Fibroblast of lung (primary cell): ENCODE data around the gene FAH. TPM values are rescaled to one million over a fixed set of nuclear protein-coding genes. Genes with fewer than 3 reads are reported as not detected.

Source experiments
- DNase-seq, 2 donors: peaks; one replicate each; pipeline versions ENCODE4 v3.0.0 to v3.0.0-alpha.2; 2010; ENCODE audit warnings: low read depth in 2 of 2
- H2AFZ ChIP-seq: 2 replicates; pipeline ENCODE4 v1.5.1; 2012; ENCODE audit warnings: low read length, control low read depth, inconsistent platforms
- H3K27ac ChIP-seq: 2 replicates; pipeline ENCODE4 v1.5.1; 2011; ENCODE audit warnings: low read length, control low read depth; ENCODE audit not compliant: insufficient read depth
- H3K27me3 ChIP-seq: 2 replicates; pipeline ENCODE4 v1.5.1; 2011; ENCODE audit warnings: mild to moderate bottlenecking, low read length; ENCODE audit not compliant: control insufficient read depth, insufficient read depth
- H3K36me3 ChIP-seq: 2 replicates; pipeline ENCODE4 v1.5.1; 2011; ENCODE audit warnings: low read length; ENCODE audit not compliant: control insufficient read depth, insufficient read depth
- H3K4me1 ChIP-seq: 2 replicates; pipeline ENCODE4 v1.5.1; 2011; ENCODE audit warnings: low read length; ENCODE audit not compliant: control insufficient read depth, insufficient read depth; ENCODE audit errors: extremely low read depth
- H3K4me2 ChIP-seq: 2 replicates; pipeline ENCODE4 v1.5.1; 2011; ENCODE audit warnings: low read length, control low read depth; ENCODE audit not compliant: insufficient read depth; ENCODE audit errors: extremely low read depth
- H3K4me3 ChIP-seq, 4 experiments: fragments of 200-600 bp in 1 of 4; sonication (generic) in 1 of 4; replicated peaks in 1 of 4; 2 replicates each; pipeline ENCODE4 v1.5.1; 2011 to 2016; ENCODE audit warnings: low read length in 4 of 4, low read depth in 3 of 4, mild to moderate bottlenecking in 3 of 4, control low read depth in 2 of 4, inconsistent platforms in 1 of 4, mixed read lengths in 1 of 4; ENCODE audit not compliant: insufficient read depth in 1 of 4; ENCODE audit errors: control extremely low read depth in 1 of 4
- H3K79me2 ChIP-seq: 2 replicates; pipeline ENCODE4 v1.5.1; 2012; ENCODE audit warnings: mild to moderate bottlenecking, low read length, inconsistent platforms; ENCODE audit not compliant: control insufficient read depth, insufficient read depth
- H3K9ac ChIP-seq: 2 replicates; pipeline ENCODE4 v1.5.1; 2011; ENCODE audit warnings: mild to moderate bottlenecking, low read length, control low read depth; ENCODE audit not compliant: insufficient read depth
- H3K9me3 ChIP-seq: 2 replicates; pipeline ENCODE4 v1.5.1; 2012; ENCODE audit warnings: low read depth, low read length; ENCODE audit not compliant: control insufficient read depth, insufficient read depth
- H4K20me1 ChIP-seq: 2 replicates; pipeline ENCODE4 v1.5.1; 2011; ENCODE audit warnings: low read length; ENCODE audit not compliant: control insufficient read depth, insufficient read depth; ENCODE audit errors: extremely low read depth
- EZH2 ChIP-seq: IDR thresholded peaks from 2 replicates; pipeline ENCODE4 v1.5.1; 2012; ENCODE audit warnings: low read length, control low read depth, mild to moderate bottlenecking; ENCODE audit errors: missing control alignments
- polyA plus RNA-seq, 2 donors: library from polyadenylated mRNA; depleted of rRNA in 1 of 2; stranded (reverse) in 1 of 2; unstranded in 1 of 2; fragments of >200 nt; gene quantifications; 2 replicates each; pipeline ENCODE4 v1.2.1, GENCODE V29; 2011 to 2012; ENCODE audit warnings: missing spikeins in 1 of 2
- total RNA-seq: library from RNA; depleted of rRNA; stranded (reverse); fragments of >200 nt; gene quantifications from 2 replicates; pipeline ENCODE4 v1.2.1, GENCODE V29; 2014
- TF ChIP-seq, protein P1 (sequence below), 2 donors: IDR thresholded peaks in 1 of 2; conservative IDR thresholded peaks in 1 of 2; 1 replicate in 1 of 2; 2 replicates in 1 of 2; pipeline ENCODE4 v1.5.1; 2011 to 2012; ENCODE audit warnings: low read length in 2 of 2, control low read depth in 1 of 2, inconsistent platforms in 1 of 2, low read depth in 1 of 2, mild to moderate bottlenecking in 1 of 2

The FAH gene
- total and polyA plus RNA-seq, 2 donors (not counting 1 experiment from before 2014, with no cell fraction given): 24.4 to 58.6 TPM

DNA sequence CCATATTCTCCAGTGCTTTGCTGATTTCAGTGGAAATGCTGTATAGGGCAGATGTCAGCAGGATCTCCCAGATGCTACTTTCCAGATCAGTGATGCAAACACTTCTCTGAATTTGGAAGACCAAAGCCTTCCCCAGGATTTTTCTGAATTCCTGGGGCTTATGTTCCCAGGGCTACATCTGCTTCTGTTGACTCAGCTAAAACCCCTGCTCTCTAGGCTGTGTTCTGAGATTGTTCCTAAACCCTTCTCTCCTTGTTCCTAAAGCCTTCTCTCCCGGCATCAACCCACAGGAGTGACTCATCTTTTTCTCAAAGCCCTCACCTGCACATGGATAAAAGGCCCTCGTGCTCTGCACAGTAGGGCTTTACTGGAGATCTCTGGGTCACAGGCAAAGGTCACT lies 35.5 kb downstream of the FAH start:
- Histone ChIP-seq H3K79me2 (no peaks in the 10 kb centered on the region), H3K27ac (no peak overlapping the region), H3K9me3 (no peaks in the 10 kb centered on the region), H3K36me3 (peaks cover 4% of the 10 kb centered on the region), H3K4me3 (no peak overlapping the region), H3K27me3 (no peaks in the 10 kb centered on the region), H3K4me2 (no peak overlapping the region), H3K9ac (no peak overlapping the region), H4K20me1 (no peaks in the 10 kb centered on the region), H2AFZ (no peak overlapping the region), H3K4me1 (no peaks in the 10 kb centered on the region)
- no peak for TF ChIP-seq EZH2
- TF ChIP-seq, protein P1, sequence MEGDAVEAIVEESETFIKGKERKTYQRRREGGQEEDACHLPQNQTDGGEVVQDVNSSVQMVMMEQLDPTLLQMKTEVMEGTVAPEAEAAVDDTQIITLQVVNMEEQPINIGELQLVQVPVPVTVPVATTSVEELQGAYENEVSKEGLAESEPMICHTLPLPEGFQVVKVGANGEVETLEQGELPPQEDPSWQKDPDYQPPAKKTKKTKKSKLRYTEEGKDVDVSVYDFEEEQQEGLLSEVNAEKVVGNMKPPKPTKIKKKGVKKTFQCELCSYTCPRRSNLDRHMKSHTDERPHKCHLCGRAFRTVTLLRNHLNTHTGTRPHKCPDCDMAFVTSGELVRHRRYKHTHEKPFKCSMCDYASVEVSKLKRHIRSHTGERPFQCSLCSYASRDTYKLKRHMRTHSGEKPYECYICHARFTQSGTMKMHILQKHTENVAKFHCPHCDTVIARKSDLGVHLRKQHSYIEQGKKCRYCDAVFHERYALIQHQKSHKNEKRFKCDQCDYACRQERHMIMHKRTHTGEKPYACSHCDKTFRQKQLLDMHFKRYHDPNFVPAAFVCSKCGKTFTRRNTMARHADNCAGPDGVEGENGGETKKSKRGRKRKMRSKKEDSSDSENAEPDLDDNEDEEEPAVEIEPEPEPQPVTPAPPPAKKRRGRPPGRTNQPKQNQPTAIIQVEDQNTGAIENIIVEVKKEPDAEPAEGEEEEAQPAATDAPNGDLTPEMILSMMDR (conservative IDR thresholded peaks at IDR 0.05 in 1 of 2, IDR thresholded peaks at IDR 0.05 in 1 of 2; ENCODE audit: low read depth in 1 of 2, low read length in 2 of 2): no peak
- no peak for DNase-seq

DNA sequence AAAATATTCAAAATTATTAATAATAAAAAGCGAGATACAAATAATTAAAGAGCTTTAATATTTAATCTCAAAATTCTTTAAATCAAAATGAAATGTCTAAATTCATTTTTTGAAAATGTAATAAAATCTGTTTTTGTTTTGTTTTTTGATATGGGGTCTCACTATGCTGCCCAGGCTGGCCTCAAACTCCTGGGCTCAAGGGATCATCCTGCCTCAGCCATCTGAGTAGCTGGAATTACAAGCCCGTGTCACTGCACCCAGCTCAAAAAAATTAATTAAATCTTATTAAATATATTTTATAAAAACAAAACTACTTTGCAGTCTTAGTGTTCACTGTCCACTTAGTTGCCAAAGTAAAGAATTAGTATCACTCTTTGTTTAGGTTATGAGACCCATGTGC lies 38.4 kb downstream of the FAH start:
- H3K36me3 ChIP-seq: peaks cover under 1% of the 10 kb centered on the region

DNA sequence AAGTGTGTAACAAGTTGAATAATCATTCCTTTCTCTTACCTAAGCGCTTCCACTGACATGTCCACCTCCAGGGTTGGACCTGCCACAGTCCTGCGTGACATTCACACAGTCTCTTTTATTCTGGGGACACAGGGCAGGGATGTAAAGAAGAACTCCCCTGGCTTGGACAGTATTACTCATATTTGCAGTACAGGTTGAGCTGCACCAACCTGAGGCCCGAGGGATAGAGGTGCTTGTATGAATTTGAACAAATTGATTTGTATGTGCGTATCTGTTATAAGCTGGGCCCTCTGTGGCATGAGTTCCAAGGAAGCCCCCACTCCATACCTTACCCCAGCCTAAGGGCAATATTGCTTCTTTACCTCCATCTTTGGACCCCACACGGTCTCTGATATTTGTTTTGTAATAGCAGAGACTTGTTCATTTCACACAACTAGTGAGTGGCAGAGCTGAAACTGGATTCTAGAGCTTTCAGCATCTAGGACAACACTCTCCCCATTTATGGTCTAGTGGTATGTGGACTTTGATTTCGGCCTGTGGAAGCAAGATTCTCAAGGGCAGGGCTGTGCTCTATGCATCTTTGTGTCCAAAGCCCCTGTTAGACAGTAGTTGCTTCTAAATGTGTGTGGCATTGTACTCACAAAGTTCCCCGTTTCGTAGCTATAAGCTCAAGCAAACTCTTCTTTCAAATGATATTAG lies 39.2 kb downstream of the FAH start:
- no peak for DNase-seq
- no peak overlapping the region for H2AFZ ChIP-seq
- H3K4me1 ChIP-seq: no peaks in the 10 kb centered on the region
- TF ChIP-seq, protein P1 (conservative IDR thresholded peaks at IDR 0.05 in 1 of 2, IDR thresholded peaks at IDR 0.05 in 1 of 2; ENCODE audit: low read depth in 1 of 2, low read length in 2 of 2): no peak
- no peak for TF ChIP-seq EZH2
- H3K4me2 ChIP-seq: no peak overlapping the region
- no peak overlapping the region for H3K4me3 ChIP-seq
- H3K79me2 ChIP-seq: no peaks in the 10 kb centered on the region
- H3K9me3 ChIP-seq: no peaks in the 10 kb centered on the region
- H3K36me3 ChIP-seq: no peaks in the 10 kb centered on the region
- no peak overlapping the region for H3K9ac ChIP-seq
- H3K27ac ChIP-seq: no peak overlapping the region
- H4K20me1 ChIP-seq: no peaks in the 10 kb centered on the region
- H3K27me3 ChIP-seq: no peaks in the 10 kb centered on the region

More for the DNA sequence above, 38.4 kb downstream of the FAH start:
- Histone ChIP-seq H2AFZ (no peak overlapping the region), H3K27ac (no peak overlapping the region), H3K4me3 (no peak overlapping the region), H3K9me3 (no peaks in the 10 kb centered on the region), H4K20me1 (no peaks in the 10 kb centered on the region), H3K9ac (no peak overlapping the region), H3K79me2 (no peaks in the 10 kb centered on the region), H3K4me1 (no peaks in the 10 kb centered on the region), H3K4me2 (no peak overlapping the region), H3K27me3 (no peaks in the 10 kb centered on the region)
- TF ChIP-seq EZH2: no peak
- TF ChIP-seq, protein P1 (conservative IDR thresholded peaks at IDR 0.05 in 1 of 2, IDR thresholded peaks at IDR 0.05 in 1 of 2; ENCODE audit: low read depth in 1 of 2, low read length in 2 of 2): no peak
- DNase-seq: no peak
